Mucosa of rectum (tissue), 2 donors: Measurements from ENCODE around the gene ARHGAP45.

Experiments
- H3K27ac ChIP-seq, 2 donors: one replicate each; pipeline ENCODE4 v1.7.0; 2013; ENCODE audit warnings: inconsistent platforms in 2 of 2, low read depth in 2 of 2, low read length in 2 of 2
- H3K27me3 ChIP-seq, 2 donors: one replicate each; pipeline ENCODE4 v1.7.0; 2013; ENCODE audit warnings: low read length in 2 of 2; ENCODE audit not compliant: control insufficient read depth in 2 of 2, insufficient read depth in 2 of 2
- H3K36me3 ChIP-seq, 2 donors: one replicate each; pipeline ENCODE4 v1.7.0; 2013; ENCODE audit warnings: low read length in 2 of 2; ENCODE audit not compliant: control insufficient read depth in 2 of 2, insufficient read depth in 2 of 2
- H3K4me1 ChIP-seq, 2 donors: one replicate each; pipeline ENCODE4 v1.7.0; 2013; ENCODE audit warnings: low read length in 2 of 2, mild to moderate bottlenecking in 1 of 2; ENCODE audit not compliant: control insufficient read depth in 2 of 2, insufficient read depth in 2 of 2
- H3K4me3 ChIP-seq, 2 donors: one replicate each; pipeline ENCODE4 v1.7.0; 2013; ENCODE audit warnings: low read length in 2 of 2
- H3K9ac ChIP-seq, 2 donors: one replicate each; pipeline ENCODE4 v1.7.0; 2013; ENCODE audit warnings: low read length in 2 of 2, low read depth in 1 of 2, mild to moderate bottlenecking in 1 of 2
- H3K9me3 ChIP-seq, 2 donors: one replicate each; pipeline ENCODE4 v1.7.0; 2013; ENCODE audit warnings: low read length in 2 of 2; ENCODE audit not compliant: control insufficient read depth in 2 of 2
- donor health status: healthy.
- donor health status: Normal muscosa, but diverticular disease.

The ARHGAP45 gene

GRCh38 chr19:1054102-1055027 is 12.6 kb upstream of the ARHGAP45 start:
- Histone ChIP-seq H3K9ac (no peak overlapping the region), H3K27ac (no peak overlapping the region), H3K36me3 (peaks cover 0 to 7% of the 10 kb centered on the region in 2 donors), H3K9me3 (no peaks in the 10 kb centered on the region), H3K27me3 (no peaks in the 10 kb centered on the region), H3K4me3 (no peak overlapping the region), H3K4me1 (no peaks in the 10 kb centered on the region)

GRCh38 chr19:1055028-1055425 is 11.9 kb upstream of the ARHGAP45 start:
- H3K27ac ChIP-seq: no peak overlapping the region
- H3K4me3 ChIP-seq: no peak overlapping the region
- no peaks in the 10 kb centered on the region for H3K9me3 ChIP-seq
- H3K36me3 ChIP-seq: peaks cover 0 to 7% of the 10 kb centered on the region in 2 donors
- H3K9ac ChIP-seq: no peak overlapping the region
- H3K27me3 ChIP-seq: no peaks in the 10 kb centered on the region
- no peaks in the 10 kb centered on the region for H3K4me1 ChIP-seq

- Histone ChIP-seq H3K9me3 (no peaks in the 10 kb centered on the region), H3K27ac (no peak overlapping the region), H3K4me1 (no peaks in the 10 kb centered on the region), H3K9ac (no peak overlapping the region), H3K4me3 (no peak overlapping the region), H3K27me3 (no peaks in the 10 kb centered on the region), H3K36me3 (peaks cover 0 to 7% of the 10 kb centered on the region in 2 donors)
Measured at GRCh38 chr19:1055886-1056620, 10.9 kb upstream of the ARHGAP45 start.

- no peaks in the 10 kb centered on the region for H3K9me3 ChIP-seq
- H3K36me3 ChIP-seq: peaks cover 0 to 7% of the 10 kb centered on the region in 2 donors
- H3K27me3 ChIP-seq: no peaks in the 10 kb centered on the region
- H3K27ac ChIP-seq: no peak overlapping the region
- H3K4me1 ChIP-seq: no peaks in the 10 kb centered on the region
- H3K9ac ChIP-seq: no peak overlapping the region
- no peak overlapping the region for H3K4me3 ChIP-seq
Measured at GRCh38 chr19:1057176-1057855, 9.7 kb upstream of the ARHGAP45 start.

DNA sequence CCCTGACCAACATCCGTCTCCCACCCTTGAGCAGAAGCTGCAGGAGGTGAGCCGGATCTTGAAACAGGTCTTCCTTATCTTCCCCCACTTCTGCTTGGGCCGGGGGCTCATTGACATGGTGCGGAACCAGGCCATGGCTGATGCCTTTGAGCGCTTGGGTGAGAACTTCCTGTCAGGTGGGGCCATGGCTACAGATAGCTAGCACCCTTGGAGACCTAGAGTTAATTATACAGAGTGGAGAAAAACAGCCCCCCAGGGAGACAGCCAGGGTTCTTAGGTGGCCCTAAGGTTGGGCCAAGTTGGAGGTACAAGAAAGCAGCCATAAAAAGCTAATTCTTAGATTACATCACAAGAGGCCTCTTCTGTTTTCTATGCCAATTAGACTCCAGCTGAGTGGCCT is 8.9 kb upstream of the ARHGAP45 start:
- no peaks in the 10 kb centered on the region for H3K27me3 ChIP-seq
- H3K4me1 ChIP-seq: no peaks in the 10 kb centered on the region
- H3K9ac ChIP-seq: no peak overlapping the region
- H3K9me3 ChIP-seq: no peaks in the 10 kb centered on the region
- no peak overlapping the region for H3K27ac ChIP-seq
- peaks cover 0 to 7% of the 10 kb centered on the region in 2 donors for H3K36me3 ChIP-seq
- H3K4me3 ChIP-seq: no peak overlapping the region

GRCh38 chr19:1060689-1061088 is 6.3 kb upstream of the ARHGAP45 start:
- Histone ChIP-seq H3K36me3 (peaks cover 0 to 7% of the 10 kb centered on the region in 2 donors), H3K27ac (no peak overlapping the region), H3K4me1 (peaks cover 9 to 17% of the 10 kb centered on the region in 2 donors), H3K9me3 (no peaks in the 10 kb centered on the region), H3K9ac (no peak overlapping the region), H3K27me3 (no peaks in the 10 kb centered on the region), H3K4me3 (no peak overlapping the region)

GRCh38 chr19:1061987-1062386 is 5.0 kb upstream of the ARHGAP45 start:
- Histone ChIP-seq H3K27ac (no peak overlapping the region), H3K4me3 (no peak overlapping the region), H3K9ac (no peak overlapping the region), H3K36me3 (peaks cover 0 to 4% of the 10 kb centered on the region in 2 donors), H3K4me1 (peaks cover 19 to 28% of the 10 kb centered on the region in 2 donors), H3K9me3 (no peaks in the 10 kb centered on the region), H3K27me3 (peaks cover 0 to 5% of the 10 kb centered on the region in 2 donors)

DNA sequence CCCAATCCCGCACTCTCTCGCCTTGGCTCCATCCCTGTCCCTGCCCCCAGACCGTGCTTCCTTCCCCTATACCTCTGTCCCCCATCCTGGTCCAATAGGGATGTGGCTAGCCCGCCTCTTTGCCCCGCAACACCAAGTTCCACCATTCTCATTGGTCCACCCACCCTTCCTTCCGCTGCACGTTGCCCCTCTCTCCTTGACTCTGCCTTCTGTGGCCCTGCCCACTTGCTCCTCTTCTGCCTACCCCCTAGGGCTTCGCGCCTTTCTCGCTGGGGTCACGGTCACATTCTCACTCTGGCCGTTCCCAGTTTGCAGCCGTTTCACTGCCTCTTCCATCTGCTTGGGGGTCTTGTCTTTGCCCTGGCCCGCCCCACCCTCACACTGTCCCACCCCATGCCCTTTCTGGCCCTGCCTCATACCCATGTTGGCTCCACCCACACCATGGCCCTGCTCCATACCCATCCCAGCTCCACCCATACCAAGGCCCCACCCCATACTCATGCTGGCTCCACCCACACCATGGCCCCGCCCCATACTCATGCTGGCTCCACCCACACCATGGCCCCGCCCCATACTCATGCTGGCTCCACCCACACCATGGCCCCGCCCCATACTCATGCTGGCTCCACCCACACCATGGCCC is 4.5 kb upstream of the ARHGAP45 start:
- H3K36me3 ChIP-seq: peaks cover 0 to 4% of the 10 kb centered on the region in 2 donors
- no peak overlapping the region for H3K27ac ChIP-seq

DNA sequence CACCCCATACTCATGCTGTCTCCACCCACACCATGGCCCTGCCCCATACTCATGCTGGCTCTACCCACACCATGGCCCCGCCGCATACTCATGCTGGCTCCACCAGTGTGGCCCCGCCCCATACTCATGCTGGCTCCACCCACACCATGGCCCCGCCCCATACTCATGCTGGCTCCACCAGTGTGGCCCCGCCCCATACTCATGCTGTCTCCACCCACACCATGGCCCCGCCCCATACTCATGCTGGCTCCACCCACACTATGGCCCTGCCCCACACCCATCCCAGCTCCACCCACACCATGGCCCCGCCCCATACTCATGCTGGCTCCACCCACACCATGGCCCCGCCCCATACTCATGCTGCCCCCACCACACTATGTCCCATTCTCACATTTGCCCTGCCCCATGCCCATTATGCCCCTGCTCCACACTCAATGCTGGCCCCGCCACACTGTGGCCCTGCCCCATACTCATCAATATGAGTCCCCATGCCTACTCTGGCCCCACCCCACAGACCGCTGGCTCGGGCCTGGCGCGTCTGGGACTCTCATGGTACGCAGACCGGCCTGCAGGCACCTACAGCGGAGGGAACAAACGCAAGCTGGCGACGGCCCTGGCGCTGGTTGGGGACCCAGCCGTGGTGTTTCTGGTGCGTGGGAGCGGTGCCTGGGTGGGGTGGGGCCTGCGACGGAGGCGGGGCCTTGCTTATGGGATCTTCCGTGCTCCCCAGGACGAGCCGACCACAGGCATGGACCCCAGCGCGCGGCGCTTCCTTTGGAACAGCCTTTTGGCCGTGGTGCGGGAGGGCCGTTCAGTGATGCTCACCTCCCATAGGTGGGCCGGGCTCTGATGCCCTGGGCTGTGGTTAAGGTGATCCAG is 3.7 kb upstream of the ARHGAP45 start:
- H3K27me3 ChIP-seq: peaks cover 2 to 11% of the 10 kb centered on the region in 2 donors
- no peak overlapping the region for H3K27ac ChIP-seq
- no peaks in the 10 kb centered on the region for H3K9me3 ChIP-seq
- H3K9ac ChIP-seq: no peak overlapping the region
- no peak overlapping the region for H3K4me3 ChIP-seq
- peaks cover 0 to 4% of the 10 kb centered on the region in 2 donors for H3K36me3 ChIP-seq
- H3K4me1 ChIP-seq: peaks cover 23 to 28% of the 10 kb centered on the region in 2 donors

More for the DNA sequence above, 4.5 kb upstream of the ARHGAP45 start:
- Histone ChIP-seq H3K4me3 (no peak overlapping the region), H3K4me1 (peaks cover 23 to 28% of the 10 kb centered on the region in 2 donors), H3K9me3 (no peaks in the 10 kb centered on the region), H3K27me3 (peaks cover 0 to 10% of the 10 kb centered on the region in 2 donors), H3K9ac (no peak overlapping the region)
